A549 (cell line): ENCODE data around the gene HMGN2.

Experiments used
- CHD2 ChIP-seq: fragments of 150-350 bp; IDR thresholded peaks from 2 replicates; pipeline ENCODE4 v1.6.1; 2014; ENCODE audit warnings: low read length; ENCODE audit not compliant: partially characterized antibody
- CTCF ChIP-seq: fragments of >200 bp; sonication (Bioruptor Twin); formaldehyde crosslinking; IDR thresholded peaks from 3 replicates; pipeline ENCODE4 v1.5.1; 2016
- ESRRA ChIP-seq: fragments of 150-350 bp; IDR thresholded peaks from 2 replicates; pipeline ENCODE4 v1.6.1; 2014; ENCODE audit warnings: mild to moderate bottlenecking, low read length, borderline replicate concordance
- JUNB ChIP-seq: fragments of >200 bp; sonication (Bioruptor Twin); formaldehyde crosslinking; IDR thresholded peaks from 2 replicates; pipeline ENCODE4 v1.6.1; 2016
- MAFK ChIP-seq: fragments of 450-650 bp; IDR thresholded peaks from 2 replicates; pipeline ENCODE4 v1.6.1; 2014; ENCODE audit not compliant: partially characterized antibody
- POLR2A ChIP-seq: IDR thresholded peaks from 2 replicates; pipeline ENCODE4 v1.6.1; 2012; ENCODE audit warnings: mild to moderate bottlenecking, low read length
- SMC3 ChIP-seq: fragments of >200 bp; sonication (Bioruptor Twin); formaldehyde crosslinking; IDR thresholded peaks from 3 replicates; pipeline ENCODE4 v1.6.1; 2018; ENCODE audit warnings: inconsistent platforms
- ZFP36 ChIP-seq: fragments of 450-650 bp; IDR thresholded peaks from 2 replicates; pipeline ENCODE4 v1.6.1; 2014; ENCODE audit warnings: borderline replicate concordance; ENCODE audit not compliant: partially characterized antibody

- no peak for TF ChIP-seq ZFP36
- TF ChIP-seq JUNB, result no peak
- TF ChIP-seq SMC3, result no peak
- TF ChIP-seq CTCF, result no peak
- no peak for TF ChIP-seq CHD2
- TF ChIP-seq ESRRA, result no peak
- no peak for TF ChIP-seq MAFK
- TF ChIP-seq POLR2A, result no peak
Measured at GRCh38 chr1:26477446-26478152, 5.4 kb downstream of the HMGN2 start.
